ENCODE data around the gene PTPRN.
"Not testable (repeated sequence)": the region's sequence is repeated elsewhere in the genome, so short reads cannot be mapped to it uniquely, and the experiment has no call there.

PTPRN gene

GRCh38 chr2:219266886-219267285 is 42.3 kb downstream of the PTPRN start:
- DNase-seq = no peak

- no peak for DNase-seq
These were observed 43.0 kb downstream of the PTPRN start for GRCh38 chr2:219266232-219266631.

GRCh38 chr2:219261024-219261855 is 48.0 kb downstream of the PTPRN start:
- no peak for DNase-seq

GRCh38 chr2:219258942-219259341 is 50.3 kb downstream of the PTPRN start:
- not testable (repeated sequence) for DNase-seq

- peak; percentile 83 for DNase-seq
These were observed 54.5 kb downstream of the PTPRN start for GRCh38 chr2:219254590-219255201.

GRCh38 chr2:219253753-219254589 is 55.2 kb downstream of the PTPRN start, which contains the start of gene TUBA4A:
Gene TUBA4A (minus strand): TSS chr2:219253918. CDS start chr2:219253858, 60 bp downstream.
- DNase-seq = peak; percentile 95

GRCh38 chr2:219252900-219253752 is 56.1 kb downstream of the PTPRN start, which contains the start of gene TUBA4B:
Gene TUBA4B (plus strand): TSS chr2:219253243. CDS start chr2:219253408, 165 bp downstream.
- DNase-seq = peak; percentile 75

GRCh38 chr2:219252570-219252899 is 56.7 kb downstream of the PTPRN start:
- DNase-seq = peak; percentile 77

- DNase-seq = peak; percentile 70
These were observed 57.1 kb downstream of the PTPRN start for GRCh38 chr2:219252084-219252483.

GRCh38 chr2:219251656-219252055 is 57.5 kb downstream of the PTPRN start:
- no peak for DNase-seq

GRCh38 chr2:219250049-219250781 is 59.0 kb downstream of the PTPRN start:
- no peak for DNase-seq

- DNase-seq = no peak
These were observed 59.8 kb downstream of the PTPRN start for GRCh38 chr2:219249203-219249980.

- DNase-seq = no peak
These were observed 60.4 kb downstream of the PTPRN start for GRCh38 chr2:219248845-219249202.

GRCh38 chr2:219247678-219248642 is 61.2 kb downstream of the PTPRN start:
- peak; percentile 79 for DNase-seq

- no peak for DNase-seq
These were observed 62.6 kb downstream of the PTPRN start for GRCh38 chr2:219246559-219246958.

- DNase-seq = no peak
These were observed 63.3 kb downstream of the PTPRN start for GRCh38 chr2:219245899-219246230.

- DNase-seq = peak; percentile 97
These were observed 63.9 kb downstream of the PTPRN start, which contains the start of the genes GLB1L and STK16 for GRCh38 chr2:219245148-219245898. Gene GLB1L (minus strand): TSS chr2:219245444. CDS start chr2:219243573, 1,871 bp downstream. Gene STK16 (plus strand): TSS chr2:219245479. CDS start chr2:219246000, 521 bp downstream.

- DNase-seq = no peak
These were observed 64.4 kb downstream of the PTPRN start for GRCh38 chr2:219244789-219245147.

- DNase-seq = no peak
These were observed 65.9 kb downstream of the PTPRN start for GRCh38 chr2:219243291-219243761.
